NCI-H1092 (cell line): Measurements from ENCODE around the gene GREB1.

Experiments
- DNase-seq: peaks from one replicate; lab custom pipeline; 2025; lab: John Stamatoyannopoulos, UW

The GREB1 gene

DNA sequence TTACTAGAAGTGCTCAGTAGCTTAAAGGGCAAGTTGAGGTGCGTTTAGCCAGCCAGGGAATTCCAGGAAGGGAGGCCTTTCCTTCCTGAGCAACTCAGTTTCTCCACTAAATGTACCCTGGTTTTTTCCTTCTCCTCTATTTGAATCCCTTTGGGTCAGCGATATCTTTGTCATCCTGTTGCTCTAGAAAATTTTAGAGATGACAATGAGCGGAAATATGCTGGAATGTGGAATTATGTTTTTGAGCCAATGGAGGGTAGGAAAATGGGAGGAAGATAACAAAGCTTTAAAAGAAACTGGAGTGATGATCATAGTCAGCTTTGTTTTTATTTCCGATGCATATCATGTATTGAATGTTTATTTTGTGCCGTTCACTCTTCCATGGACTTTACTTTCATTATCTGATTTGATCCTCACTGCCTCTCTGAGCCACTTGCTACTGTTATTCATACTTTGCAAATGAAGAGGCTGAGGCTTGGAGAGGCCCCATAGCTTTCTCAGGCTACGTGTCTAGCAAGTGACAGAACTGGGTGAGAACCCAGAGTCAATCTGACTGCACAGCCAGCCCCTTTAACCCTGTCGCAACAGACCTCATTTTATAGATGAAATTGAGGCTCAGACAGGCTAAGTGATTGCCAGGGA, 68.8 kb downstream of the GREB1 start:
- no peak for DNase-seq

GRCh38 chr2:11610624-11611242, 76.9 kb downstream of the GREB1 start:
- no peak for DNase-seq

DNA sequence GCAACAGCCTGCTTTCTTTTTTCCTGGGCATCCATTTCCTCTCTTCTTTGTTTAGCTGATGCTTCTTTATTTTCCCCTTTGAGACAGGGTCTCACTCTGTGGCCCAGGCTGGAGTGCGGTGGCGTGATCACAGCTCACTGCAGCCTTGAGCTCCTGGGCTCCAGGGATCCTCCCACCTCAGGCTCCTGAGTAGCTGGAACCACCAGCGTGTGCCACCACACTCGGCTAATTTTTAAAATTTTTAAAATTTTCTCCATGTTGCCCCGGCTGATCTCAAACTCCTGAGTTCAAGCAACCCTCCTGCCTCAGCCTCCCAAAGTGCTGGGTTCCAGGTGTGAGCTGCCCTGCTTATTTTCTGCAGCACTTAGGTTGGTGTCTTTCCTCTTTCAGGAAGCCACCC, 77.4 kb downstream of the GREB1 start:
- DNase-seq = no peak

DNA sequence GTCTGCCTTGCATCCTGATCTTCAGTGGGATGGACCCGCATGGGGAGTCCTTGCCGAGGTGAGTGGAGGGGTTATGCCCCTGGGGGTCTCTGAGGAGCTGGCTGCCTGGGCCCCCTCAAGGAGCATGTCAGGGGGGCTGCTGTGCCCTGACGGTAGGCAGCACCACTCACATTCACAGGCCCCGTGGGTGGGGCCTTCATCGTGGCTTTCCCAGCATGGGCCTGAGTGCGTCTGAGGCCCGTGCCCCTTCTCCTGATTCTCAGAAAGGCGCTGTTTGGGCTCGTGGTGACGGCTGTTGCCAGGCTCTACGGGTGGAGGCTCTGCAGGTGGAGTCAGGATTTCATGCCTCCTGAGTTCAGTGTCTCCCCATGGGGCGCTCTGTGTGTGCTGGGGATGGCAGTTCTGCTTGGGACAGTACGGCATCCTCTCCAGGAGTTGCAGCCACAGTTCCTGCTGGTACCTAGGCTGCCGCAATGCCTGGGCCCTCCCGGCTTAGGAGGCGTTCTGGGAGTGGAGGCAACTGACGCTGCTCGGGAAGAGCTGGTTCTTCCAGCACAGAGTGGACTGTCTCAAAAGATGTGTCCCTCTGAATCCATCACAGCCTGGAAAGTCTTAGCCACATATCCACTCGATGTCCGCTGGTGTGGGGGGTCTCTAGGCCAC, 78.8 kb downstream of the GREB1 start:
- DNase-seq = no peak

DNA sequence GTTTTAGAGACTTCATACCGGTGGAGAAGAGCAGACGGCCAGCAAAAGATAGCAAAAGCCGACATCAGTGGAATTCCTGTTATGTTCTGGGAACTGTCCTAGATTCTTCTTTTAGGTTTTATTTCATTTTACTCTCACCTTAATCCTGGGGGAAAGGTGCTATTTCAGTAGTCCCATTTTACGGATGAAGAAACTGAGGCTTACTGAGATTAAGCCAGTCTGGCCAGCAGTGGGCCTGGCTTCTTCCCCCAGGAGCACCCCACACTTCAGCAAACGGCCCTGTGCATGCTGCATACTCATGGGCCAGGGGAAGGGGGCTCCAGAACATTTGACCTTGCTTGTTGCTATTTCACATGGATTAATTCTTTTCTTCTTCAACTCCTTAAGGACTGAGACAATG, 79.5 kb downstream of the GREB1 start:
- no peak for DNase-seq

DNA sequence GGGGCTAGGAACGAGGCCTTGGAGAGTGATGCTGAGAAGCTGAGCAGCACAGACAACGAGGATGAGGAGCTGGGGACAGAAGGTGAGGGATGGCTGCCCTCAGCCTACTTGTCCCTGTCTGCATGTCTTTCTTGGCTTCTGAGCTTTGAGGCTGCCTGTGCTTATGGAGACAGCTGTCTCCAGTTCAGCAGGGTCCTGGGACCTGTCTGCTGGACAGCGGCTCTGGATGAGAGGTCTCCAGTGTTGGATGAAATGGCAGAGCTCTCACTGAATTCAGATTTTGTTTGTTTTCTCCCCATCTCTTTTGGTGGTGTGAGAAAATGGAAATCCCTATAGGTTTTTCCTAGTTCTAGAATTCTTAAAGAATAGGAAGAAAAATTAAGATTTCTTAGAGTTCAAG, 81.4 kb downstream of the GREB1 start:
- no peak for DNase-seq

DNA sequence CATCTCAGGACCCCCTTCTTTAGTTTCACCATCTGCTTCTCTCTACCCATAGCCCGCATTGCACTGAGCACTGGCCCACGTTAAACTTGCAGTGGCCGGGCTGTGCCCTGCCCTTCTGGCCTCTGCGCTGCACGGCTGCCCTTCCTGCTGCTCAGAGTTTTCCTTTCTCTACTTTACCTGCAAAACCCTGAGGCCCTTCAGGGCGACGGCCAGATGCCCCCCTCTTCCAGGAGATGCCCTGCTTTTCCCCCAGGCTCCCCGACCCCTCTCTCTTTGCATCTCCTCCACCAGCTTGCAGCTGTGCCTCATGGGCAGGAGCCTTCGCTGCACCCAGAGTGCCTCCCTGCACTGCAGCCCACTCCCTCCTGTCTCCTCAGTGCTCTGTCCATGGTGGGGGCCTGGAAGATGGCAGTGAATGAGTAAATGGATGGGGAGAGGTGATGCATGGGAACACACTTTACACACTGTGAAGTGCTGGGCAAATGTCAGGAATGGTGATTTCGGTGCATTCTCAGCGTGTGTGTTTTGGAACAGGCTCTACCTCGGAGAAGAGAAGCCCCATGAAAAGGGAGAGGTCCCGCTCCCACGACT, 82.3 kb downstream of the GREB1 start:
- no peak for DNase-seq

- DNase-seq = no peak
Measured at GRCh38 chr2:11616851-11617415, 83.1 kb downstream of the GREB1 start.

- DNase-seq = no peak
Measured at GRCh38 chr2:11617527-11617926, 83.7 kb downstream of the GREB1 start.

DNA sequence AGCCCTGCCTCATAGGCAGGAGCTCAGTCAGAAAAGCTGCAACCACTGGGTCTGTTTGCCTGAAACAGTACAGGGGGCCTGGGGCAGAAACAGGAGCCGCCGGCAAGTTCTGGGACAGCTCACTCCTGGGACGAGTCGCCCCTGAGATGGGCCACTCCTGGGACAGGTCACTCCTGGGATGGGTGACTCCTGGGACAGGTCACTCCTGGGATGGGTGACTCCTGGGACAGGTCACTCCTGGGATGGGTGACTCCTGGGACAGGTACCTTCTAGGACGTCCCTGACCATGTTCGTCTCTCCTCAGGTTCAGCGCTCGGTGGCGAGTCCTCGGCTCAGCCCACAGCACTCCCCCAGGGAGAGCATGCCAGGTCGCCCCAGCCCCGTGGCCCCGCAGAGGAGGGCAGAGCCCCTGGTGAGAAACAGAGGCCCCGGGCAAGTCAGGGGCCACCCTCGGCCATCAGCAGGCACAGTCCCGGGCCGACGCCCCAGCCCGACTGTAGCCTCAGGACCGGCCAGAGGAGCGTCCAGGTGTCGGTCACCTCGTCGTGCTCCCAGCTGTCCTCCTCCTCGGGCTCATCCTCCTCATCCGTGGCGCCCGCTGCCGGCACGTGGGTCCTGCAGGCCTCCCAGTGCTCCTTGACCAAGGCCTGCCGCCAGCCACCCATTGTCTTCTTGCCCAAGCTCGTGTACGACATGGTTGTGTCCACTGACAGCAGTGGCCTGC, 84.3 kb downstream of the GREB1 start:
- DNase-seq = no peak

DNA sequence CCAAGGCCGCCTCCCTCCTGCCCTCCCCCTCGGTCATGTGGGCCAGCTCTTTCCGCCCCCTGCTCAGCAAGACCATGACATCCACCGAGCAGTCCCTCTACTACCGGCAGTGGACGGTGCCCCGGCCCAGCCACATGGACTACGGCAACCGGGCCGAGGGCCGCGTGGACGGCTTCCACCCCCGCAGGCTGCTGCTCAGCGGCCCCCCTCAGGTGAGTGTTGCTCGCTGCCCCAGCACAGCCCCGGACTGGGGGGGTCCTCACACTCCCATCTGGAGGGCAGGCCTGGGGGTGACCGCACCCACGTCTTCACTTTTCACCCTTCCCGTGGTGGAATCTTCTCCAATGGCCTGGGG, 84.8 kb downstream of the GREB1 start:
- no peak for DNase-seq

- no peak for DNase-seq
Measured at GRCh38 chr2:11621410-11621809, 87.6 kb downstream of the GREB1 start.

- no peak for DNase-seq
Measured at GRCh38 chr2:11622611-11623010, 88.8 kb downstream of the GREB1 start.

- DNase-seq = no peak
Measured at GRCh38 chr2:11624893-11625292, 91.0 kb downstream of the GREB1 start.

DNA sequence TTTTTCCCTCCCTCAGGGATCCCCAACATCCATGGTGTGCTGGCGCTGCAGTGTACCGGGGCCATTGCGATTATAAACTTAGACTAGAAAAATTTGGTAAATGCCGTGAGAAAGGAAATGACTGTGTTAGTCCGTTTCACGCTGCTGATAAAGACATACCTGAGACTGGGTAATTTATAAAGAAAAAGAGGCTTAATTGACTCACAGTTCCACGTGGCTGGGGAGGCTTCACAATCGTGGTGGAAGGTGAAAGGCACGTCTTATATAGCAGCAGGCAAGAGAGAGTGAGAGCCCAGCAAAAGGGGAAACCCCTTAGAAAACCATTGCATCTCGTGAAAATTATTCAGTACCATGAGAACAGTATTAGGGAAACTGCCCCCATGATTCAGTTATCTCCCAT, 91.8 kb downstream of the GREB1 start:
- no peak for DNase-seq

- no peak for DNase-seq
Measured at GRCh38 chr2:11628675-11629074, 94.8 kb downstream of the GREB1 start.

DNA sequence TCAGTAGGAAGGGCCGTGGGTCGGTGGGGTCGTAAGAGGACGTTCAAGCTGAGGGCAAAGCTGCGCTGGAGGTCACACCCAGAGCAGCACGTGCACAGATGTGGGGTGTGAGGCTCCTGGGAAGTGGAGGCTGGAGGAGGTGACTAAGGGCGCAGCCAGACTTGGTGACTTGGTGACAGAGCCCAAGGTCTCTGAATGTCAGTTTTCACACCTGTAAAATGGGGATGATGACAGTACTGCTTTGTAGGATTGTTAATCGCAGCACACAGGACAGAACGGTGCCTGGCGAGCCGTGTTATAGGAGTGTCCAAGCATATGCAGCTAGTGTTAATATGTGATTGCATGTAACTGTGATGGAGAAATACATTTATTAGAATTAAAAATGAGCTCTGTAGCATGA, 95.4 kb downstream of the GREB1 start:
- no peak for DNase-seq

GRCh38 chr2:11629851-11630250, 96.0 kb downstream of the GREB1 start:
- DNase-seq = no peak

GRCh38 chr2:11630855-11631254, 97.0 kb downstream of the GREB1 start:
- DNase-seq = no peak

DNA sequence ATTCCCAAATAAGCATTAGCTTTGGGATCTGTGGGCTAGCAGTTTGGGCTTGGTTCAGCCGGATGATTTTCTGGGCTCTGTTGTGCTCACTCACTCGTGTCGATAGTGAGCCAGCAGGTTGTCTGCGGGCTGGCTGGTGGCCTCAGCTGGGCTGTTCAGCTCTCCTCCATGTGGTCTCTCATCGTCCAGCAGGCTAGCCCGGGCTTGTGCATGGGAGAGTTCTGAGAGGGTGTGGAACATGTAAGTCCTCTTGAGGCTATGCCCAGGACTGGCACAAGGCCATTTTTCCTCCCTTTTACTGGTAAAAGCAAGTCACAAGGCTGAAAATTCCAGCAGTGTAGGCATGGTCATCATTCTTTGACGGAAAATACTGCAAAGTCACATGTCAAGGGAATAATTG, 97.6 kb downstream of the GREB1 start:
- no peak for DNase-seq

DNA sequence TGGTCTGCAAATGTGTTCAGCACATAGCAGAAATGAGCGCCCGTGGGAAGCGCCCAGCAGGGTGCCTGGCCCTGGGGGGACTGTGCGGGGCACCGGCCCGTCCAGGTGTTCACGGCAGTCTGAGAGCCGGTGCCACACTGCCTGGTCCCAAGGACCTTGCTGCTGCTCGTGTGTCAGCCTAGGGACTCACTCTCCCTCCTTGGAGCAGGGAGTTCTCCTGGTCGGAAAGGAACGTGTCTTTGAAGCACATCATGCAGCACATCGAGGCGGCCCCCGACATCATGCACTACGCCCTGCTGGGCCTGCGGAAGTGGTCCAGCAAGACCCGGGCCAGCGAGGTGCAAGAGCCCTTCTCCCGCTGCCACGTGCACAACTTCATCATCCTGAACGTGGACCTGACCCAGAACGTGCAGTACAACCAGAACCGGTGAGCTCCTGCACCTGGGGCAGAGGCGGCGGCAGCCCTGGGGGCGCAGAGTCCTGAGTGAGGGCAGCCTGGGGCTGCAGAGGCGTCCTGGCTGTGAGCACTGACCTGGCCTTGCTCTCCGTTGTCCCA, 100.2 kb downstream of the GREB1 start:
- DNase-seq = no peak

GRCh38 chr2:11634584-11634983, 100.7 kb downstream of the GREB1 start:
- no peak for DNase-seq
